Stimulated activated CD4-positive, alpha-beta T cell treated with anti-CD3 and anti-CD28 coated beads, Interleukin-12 subunit alpha, Interleukin-12 subunit beta, amount 100 ng/mL, for 4 hours (primary cell): ENCODE results near the gene CAPN5.
A peak's percentile ranks its signal among the peaks of the same experiment; 100 is the strongest.

Experiments
- DNase-seq: peaks from one replicate; pipeline ENCODE4 v3.0.0-alpha.2; 2020

Gene CAPN5

DNA sequence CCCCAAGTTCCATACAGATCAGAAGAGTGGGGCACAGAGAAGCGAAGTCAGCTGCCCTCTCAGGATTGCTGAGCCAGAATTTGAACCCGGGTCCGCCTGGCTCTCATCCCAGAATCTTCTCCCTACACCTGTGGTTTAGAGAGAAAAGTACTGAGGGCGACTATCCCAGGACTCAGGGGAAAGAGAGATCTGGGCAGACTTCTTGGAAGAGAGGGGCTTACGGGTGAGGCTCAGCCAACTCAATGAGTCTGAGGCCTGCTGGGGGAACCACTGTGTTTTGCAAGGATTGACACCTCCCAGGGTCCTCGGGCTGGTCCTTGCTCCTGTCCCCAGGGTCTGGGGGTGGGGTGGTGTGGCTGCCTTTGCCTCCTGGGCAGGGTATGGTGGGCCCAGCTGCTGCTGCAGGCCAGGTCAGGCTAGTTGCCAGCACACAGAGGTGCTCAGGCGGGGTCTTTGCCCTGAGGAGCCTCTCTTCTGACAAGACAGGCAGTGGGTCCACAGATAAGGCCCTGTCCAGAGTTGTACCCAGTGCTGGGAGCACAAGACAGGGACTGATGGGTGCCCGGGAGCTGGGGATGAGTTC, 1.2 kb downstream of the CAPN5 start:
- no peak for DNase-seq

DNA sequence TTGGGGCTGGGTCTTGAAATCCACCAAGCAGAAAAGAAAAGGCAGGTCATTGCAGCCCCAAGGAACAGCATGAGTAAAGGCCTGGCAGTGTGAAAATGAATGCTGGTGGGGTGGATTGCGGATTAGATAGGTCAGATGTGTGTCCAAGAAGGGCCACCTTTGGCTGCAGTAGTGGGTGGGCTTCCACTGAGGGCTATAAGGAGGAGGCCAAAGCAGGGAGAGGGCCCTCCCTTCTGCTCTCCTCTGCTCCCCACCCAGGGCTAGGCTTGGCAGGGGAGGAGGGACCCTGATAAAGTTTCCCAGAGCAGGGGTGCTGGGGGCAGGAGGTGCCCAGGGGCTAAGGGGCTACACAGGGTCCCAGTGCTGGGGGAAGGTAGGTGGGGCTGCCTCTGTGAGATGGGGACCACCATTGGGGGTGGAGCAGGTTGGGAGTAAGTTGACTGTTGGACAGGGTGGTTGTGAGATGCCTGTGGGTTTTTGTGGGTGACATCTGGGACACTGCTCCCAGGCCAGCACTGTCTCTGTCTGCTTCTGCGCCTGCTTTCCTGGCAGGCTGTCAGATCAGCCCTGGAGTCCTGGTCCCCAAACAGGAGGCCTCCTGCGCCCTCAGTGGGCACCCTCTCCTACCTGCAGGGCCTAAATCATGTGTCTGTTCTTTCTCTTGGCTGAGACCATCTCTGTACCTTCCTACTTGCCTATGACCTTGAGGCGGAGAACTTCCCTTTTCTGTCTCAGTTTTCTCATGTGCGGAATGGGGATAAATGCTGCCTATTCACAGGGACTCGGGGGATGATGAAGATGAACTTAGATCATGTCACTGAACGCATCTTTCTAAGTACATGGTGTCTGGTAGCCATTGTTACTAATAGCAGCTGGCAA, 1.9 kb downstream of the CAPN5 start:
- no peak for DNase-seq

DNA sequence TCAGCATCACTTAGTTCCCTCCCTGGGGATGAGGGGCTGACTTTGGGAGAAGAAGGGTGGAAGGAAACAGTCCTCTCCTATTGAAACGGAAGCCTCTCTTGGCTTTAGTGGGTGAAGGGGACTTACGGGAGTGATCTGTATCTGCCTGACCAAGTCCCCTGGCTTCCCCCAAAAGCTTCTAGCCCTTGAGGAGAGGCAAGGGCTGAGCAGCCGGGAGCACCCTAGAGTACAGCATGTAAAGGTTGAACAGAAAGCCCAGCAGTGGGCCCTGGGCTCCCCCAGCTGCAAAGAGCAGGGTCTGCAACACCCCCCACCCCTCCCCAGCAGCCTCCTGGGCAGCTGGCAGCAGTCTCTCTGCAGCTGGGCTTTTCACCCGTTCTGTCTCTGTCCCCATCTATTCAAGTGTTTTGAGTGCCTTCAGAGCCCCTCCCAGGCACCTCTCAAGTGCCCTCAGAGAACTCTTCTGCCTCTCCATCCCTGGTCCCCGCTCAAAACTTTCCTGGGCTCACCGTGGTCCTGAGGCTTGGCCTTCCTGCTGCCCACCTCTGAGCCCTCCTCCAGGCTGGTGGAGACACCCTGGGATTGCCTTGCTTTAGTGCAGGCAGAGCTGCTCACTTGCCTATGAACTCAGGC, 2.7 kb downstream of the CAPN5 start:
- DNase-seq: no peak

DNA sequence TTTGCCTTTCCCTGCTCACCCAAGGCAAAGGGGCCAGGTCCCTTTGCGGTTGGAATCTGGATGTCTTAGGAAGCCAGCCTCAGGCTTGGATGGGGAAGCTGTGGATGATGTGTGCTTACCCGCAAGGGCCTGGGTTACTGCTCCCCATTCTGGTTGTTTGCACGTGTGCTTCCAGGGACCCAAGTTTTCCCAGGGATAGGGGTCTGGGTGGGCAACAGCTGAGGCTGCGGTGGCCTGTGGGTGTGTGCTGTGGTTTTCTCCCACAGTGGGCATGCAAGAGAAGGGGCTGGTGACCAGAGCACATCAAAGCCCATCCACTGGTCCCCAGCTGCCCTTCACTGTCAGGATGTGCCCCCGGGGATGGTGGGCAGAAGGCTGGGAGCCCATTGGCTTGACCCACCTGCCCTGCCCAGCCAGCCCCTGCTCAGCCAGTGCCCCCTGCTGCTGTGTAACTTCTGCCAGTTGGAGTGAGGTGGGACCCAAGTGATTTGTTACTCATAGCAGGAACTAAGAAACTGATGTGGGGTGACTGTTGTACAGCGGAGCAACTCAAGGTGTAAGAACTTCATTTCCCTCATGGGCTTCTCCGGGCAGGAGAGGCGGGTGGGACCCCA, 3.3 kb downstream of the CAPN5 start:
- no peak for DNase-seq

DNA sequence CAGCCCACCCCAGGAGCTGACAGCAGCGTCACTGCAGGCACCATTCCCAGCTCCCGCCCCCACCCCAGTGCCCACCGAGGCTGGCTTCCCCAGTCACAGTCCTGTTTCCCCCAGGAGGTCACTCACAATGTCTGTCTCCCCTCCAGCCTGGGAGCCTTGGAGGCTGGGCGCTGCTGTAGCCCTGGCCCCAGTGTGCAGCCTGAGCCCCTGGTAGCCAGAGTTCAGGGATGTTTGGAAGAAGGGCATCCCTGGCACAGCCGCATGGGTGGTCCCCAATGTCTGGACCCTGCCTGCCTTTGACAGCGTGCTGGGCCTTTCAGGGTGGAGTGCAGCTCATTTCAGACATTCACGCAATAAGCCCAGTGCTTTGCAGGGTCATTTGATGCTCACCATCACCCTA, 4.3 kb downstream of the CAPN5 start:
- DNase-seq: no peak

DNA sequence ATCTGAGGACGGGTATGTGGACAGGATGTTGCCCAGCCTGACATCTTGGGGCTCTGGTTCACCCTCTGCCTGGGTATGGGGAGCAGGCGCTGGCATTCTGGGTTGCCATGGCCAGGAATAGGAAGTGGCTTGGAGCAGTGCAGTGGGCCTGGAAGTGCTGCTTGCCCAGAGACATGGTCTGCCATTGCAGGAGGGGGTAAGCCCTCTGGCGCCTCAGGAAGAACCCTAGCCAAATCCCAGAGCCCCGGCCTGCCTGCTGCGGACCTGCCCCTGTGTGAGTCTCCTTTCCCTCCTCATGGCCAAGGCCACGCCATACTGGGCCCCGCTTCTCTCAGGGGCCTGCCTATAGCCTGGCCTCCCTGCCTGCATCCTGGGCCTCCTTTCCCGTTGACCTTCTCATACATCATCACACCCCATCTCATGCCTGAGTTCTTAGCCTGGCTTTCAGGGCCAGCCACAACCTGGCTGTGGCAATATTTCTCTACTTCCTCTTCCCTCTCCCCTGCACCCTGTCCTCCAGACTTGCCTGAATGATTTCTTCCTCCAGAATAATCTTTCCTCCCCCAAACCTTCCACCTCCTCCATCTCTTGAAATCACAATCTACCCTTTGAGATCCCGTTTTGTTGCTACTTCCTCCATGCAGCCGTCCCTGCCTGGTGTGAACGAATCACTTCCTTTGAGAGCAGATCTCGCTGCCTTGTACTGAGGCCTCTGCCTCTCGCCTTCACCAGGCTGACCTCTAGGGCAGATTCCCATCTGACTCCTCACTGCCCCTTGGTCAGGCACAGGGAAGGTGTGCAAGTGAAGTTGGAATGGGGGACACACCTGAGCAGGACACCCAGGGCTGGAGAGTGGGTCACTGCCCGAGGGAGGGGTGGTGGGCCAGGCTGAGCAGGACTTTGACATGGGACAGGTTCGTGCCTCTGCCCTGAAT, 5.2 kb downstream of the CAPN5 start:
- DNase-seq: no peak

DNA sequence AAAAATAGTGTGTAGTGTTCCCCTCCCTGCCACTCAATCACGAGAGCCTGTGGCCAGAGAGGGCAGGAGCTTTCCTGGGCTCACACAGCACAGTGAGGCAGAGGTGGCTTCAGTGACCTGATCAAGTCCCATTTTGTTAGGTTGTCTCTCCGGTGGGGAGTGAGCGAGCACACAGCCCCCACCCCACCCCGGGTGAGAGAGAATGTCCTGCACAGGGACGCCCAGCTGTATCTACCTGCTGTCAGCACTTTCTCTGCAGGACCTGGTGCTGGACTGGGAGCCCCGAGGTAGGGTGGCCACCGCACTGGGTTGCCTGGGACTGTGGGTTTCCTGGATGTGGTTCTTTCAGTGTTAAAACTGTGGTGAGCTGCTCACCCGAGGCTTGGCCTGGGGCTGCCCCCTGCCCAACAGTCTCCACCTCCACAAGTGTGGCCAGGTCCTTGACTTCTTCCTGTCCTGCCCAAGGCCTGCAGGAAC, 6.1 kb downstream of the CAPN5 start:
- DNase-seq: no peak

DNA sequence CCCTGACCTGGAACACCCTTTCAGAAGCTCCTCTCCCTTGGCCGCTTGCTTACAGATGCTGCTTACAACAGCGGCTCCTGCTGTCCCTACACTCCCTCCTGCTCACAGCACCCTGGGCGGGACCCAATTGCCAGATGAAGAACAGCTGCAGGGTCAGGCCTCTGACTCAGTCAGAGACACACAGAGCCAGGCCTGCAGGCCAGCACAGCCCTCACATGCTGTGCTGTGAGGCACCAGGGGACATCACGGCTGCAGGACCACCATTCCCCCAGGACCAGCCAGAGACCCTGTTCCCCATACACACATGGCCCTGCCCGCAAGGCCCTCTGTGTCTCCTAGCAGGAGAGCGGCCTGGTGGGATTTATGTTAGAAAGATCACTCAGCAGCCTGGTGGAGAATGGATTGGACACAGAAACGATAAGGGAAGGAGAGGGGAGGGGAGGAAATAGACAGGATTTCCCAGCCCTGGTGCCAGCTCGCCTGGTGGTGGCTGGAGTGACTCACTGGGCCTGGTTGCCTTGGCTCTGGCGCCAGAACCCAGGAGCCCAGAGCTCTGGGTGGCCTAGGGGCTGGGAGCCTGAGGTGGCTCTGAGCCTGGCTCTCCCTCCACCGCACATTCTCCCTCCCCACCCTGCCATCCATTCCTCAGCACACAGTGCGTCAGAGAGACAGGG, 6.7 kb downstream of the CAPN5 start:
- no peak for DNase-seq

DNA sequence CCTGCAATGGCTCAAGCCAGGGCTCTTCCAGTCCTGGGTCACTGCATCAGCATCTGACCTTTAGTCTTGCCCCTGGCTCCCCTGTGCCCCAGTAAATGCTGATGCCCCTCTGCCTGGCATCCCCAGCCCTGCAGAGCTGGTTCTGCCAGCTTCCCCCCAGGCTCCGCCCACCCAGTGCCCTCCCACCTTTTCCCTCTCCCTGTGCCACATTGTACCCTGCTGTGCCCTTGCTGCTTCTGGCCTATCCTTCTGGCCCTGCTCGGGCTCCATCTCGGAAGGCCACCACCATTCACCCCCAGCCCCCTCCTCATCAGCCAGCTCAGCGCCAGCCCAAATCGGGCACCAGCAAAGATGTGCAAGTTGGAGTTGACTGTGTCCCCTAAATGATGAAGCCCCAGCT, 7.4 kb downstream of the CAPN5 start:
- DNase-seq: no peak

DNA sequence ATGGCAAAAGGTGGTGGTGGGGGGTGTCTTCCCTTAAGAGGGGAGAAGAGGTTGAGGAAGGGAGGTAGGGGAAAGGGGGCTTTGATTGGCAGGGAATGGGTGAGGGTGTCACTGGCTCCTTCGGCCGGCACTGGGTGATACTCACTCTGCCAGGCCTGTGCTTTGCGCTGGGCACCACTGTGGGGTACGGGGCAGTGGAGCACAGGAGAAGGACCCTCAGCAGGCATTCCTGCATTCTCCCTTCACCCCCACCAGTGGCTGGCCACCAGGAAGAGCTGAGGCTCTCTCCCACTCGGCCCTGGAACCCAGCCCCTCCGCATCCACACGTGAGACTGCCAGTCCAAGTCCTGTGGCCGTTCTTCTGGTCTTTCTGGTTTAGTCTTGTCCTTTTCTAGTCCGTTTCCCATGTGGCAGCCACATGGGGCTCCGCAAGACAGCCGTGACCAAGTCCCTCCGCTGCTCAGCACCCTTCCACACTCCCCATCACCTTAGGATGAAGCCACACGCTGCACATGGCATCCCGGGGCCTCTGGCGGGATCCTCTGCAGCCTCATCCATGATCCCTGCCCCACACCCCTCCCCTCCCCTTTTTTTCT, 8.0 kb downstream of the CAPN5 start:
- no peak for DNase-seq

DNA sequence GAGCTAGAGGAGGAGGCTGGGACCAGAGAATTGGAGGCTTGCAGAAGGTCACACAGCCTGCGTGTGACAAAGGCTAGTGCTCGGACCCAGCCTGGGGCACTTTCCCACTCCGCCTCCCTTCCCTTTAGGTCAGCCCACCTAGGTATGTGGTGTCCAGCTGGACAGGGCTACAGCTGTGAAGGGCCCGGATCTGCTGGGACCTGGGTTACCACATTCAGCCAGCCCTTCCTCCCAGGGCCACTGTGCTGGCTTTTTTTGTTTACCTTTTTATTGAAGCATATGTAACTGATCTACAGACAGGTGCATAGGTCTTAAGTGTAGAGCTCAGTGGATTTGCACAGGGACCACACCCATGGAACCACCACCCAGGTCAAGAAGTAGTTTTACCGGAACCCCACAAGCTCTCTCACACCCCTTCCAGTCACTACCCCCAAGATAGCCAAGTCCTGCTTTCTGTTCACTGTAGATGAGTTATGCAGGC, 8.7 kb downstream of the CAPN5 start:
- DNase-seq: no peak

DNA sequence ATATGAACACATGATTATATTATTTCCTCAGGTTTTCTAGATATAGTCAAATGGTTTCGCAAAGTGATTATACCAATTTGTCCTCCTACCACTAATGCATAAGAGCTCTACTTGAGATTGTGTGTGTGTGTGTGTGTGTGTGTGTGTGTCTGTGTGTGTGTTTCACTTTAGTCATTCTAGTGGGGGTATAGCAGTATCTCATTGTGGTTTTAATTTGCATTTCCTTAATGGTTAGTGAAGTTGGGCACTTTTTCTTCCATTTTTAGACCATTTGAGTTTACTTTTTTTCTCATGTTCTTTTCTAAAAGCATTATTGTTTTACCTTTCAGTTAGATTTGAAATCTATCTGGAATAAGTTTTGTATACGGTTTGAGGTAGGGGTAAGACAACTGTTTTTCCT, 12.9 kb downstream of the CAPN5 start:
- DNase-seq: no peak

DNA sequence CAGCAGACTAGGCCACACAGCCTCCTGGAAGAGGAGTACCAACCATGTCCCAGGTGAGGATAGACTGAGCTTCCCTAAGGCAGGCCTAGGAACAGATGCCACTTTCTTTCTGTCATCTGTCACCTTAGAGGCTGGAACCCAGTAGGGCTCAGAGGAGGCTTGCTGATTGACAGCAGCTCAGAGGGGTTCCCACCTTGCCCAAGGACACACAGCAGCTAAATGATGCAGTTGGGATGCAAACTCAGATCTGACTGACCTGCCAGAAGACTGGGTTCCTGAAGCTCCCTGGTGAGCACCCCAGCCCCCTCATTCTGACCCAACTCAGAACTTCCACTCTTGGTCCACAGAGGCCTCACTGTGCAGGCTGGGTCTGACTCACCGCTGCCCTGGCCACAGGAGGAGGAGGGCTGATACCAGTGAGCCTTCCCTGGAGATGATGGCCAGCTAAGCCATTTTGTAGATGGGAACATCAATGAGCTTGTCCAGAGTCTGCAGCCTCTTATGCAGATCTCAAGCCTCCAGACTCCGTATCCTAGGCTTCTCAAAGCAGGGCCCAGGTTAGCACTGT, 14.0 kb downstream of the CAPN5 start:
- no peak for DNase-seq

DNA sequence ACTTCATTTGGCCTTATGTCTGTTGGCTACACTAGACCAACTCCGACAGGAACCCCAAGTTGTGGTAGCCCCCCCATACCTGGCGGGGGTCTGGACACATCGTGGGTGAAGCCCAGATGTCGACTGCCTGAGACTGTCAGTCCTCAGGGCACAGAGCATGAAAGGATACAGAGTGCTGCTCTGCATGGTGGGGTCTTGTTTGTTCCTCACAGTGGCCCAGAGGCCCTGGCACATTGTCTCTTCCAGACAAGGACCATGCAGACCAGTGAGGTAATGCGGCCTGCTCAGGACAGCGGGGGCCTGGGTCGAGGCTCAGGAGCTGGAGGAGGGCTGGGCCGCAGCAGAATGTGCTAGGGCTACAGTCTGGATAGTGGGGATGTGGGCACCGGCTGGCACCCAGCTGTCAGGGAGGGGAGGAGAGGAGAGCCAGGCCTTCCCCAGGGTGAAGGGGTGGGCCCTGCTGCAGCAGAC, 14.6 kb downstream of the CAPN5 start:
- DNase-seq: no peak

DNA sequence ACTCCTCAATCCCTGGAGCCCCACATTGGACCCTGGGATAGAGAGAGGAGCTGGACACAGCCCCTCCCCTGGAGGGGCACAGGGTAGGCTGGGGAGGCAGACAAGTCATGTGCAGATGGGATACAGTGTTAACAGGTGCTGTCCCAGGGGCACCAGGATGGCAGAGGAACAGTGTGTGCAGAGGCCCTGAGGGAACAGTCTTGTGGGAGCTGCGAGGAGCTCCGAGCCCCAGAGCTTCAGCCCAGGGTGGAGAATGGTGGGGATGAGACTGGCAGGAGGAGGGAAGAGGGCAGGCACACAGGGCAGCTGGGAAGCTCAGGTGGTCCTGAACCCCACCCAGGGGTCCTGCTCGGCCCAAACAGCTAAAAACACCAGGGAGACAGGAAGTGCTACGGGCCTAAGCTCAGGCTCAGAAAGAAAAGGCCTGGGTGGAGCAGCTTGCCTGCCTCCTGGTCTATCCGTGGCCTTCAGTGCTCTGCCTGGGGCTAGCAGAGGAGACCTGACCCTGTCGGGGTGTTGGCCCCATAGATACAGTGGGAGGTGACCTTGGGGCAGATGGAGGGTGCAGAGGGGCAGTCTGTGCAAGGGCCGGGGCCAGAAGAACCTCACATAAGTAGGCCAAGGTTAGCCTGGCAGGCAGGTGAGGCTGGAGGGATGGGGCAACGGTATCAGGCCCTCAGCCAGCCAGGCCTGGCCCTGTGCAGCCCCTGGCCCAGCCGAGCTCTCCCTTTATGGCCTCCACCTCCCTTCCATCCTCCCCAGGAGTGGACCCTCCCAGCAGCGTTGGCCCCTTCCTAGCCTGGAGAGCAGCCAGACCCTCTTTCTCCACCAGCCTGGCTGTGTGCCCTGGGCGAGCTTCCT, 15.4 kb downstream of the CAPN5 start:
- no peak for DNase-seq

DNA sequence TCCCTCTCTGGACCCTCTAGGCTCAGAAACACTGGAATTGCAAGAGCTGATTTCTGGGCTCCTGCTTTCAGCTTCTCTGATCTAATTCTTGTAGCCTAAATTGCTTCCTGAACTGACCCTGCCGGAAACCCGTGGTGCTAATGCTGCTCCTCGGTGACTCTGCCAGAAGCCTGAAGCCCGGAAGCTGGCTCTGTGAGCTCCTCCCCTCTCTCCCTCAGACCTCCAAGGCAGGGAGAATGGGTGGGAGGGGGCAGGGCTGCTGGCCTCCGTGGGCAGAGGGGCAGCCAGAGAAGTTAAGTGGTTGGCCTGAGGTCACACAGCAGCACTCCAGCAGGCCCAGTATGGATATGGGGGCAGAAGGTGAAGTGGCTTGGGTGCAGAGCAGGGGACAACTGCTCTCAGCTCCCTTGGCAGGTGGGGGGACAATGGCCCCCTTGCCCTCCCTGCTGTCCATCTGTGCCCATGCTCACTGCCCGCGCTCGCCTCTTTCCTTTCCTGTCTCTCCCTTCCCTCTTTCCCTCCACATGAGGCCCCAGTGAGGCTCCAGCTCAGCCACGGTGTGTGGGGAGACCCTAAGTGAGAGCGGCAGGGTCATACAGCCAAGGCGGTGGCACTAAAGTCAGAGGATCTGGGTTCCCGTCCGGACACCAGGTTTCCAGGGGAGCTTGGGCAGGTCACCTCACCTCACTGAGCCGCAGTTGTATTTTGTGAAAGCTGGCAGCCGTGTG, 16.2 kb downstream of the CAPN5 start:
- DNase-seq: peak; percentile 24

DNA sequence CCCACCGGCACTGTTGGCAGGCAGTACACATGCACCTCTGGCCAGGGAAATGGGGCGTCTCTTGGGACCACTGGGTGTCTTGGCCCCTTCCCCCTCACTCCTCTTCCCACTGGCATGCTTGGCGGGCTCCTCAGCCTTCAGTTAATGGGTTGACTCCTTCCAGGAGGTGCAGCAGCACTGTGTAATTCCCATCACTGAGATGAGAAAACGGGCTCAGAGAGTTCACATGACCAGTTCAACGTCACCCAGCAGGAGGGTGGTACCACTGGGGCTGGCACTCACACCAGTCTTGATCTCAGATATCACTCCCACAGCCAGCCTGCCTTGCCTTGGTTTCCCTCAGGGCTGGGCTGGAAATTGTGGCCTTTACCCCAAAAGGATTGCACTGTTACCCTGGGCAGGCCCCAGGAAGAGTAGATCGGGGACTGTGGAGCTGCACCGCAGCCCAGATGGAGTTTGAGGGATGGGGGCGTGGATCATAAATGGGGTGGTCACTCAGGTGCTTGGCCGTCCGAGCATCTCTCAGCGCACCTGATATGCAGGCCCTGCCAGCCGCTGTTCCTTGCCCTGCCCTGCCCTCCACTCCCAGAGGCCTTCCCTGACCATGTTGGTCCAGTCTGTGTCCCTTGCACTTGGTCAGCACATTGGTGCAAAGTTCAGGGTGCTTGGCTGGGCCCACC, 16.9 kb downstream of the CAPN5 start:
- no peak for DNase-seq

DNA sequence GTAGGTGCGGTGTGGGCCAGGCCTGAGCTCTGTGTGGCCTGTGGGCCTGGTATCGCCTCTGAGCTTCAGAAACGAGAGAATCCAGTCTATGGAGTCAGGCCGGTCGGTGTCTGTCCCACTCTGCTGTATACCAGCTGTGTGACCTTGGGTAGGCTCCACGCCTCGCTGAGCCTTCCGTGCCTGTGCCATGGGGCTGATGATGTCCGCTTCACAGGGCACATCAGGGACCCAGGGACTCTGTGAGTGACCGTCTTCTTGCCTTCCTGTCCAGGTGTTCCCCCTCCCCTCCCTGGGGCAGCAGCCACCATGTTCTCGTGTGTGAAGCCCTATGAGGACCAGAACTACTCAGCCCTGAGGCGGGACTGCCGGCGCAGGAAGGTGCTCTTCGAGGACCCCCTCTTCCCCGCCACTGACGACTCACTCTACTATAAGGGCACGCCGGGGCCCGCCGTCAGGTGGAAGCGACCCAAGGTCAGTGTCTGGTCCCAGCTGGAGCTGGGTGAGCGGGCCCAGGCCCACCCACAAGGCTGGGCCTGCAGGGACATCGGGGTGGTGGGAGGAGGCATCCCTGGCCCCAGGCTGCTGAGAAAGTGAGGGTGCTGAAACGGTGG, 17.9 kb downstream of the CAPN5 start:
- DNase-seq: no peak
